ENCODE results near the gene ZNF384. TPM values are rescaled to one million over a fixed set of nuclear protein-coding genes. Genes with fewer than 3 reads are reported as not detected.

ZNF384 gene
- total and polyA plus RNA-seq, 7 donors = 22.7 to 40.3 (median 28.8) TPM

DNA sequence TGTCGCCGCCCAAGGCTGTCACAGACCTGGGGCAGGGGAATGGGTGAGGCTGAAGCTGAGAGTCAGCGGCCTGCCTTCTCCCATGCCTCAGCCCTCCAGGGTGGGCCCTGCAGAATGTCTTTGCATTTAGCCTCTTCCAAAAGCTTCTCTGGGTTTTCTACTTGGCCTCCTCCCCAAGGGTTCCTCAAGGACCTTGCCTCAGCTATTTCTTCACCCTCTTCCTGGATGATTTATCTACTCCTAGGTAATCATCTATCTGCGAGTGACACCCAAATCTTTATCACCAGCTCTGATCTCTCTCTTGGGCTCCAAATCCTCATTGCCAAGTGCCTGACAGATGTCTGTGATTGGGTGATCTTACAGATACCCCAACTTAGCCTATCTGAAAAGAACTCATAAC lies 48.7 kb downstream of the ZNF384 start:
- Histone ChIP-seq H3K4me1 (no peaks in the 10 kb centered on the region), H3K9me3 (no peaks in the 10 kb centered on the region), H3K36me3 (no peaks in the 10 kb centered on the region), H3K27ac (no peak overlapping the region), H3K27me3 (no peaks in the 10 kb centered on the region), H3K4me3 (no peak overlapping the region)
- TF ChIP-seq, protein P1, sequence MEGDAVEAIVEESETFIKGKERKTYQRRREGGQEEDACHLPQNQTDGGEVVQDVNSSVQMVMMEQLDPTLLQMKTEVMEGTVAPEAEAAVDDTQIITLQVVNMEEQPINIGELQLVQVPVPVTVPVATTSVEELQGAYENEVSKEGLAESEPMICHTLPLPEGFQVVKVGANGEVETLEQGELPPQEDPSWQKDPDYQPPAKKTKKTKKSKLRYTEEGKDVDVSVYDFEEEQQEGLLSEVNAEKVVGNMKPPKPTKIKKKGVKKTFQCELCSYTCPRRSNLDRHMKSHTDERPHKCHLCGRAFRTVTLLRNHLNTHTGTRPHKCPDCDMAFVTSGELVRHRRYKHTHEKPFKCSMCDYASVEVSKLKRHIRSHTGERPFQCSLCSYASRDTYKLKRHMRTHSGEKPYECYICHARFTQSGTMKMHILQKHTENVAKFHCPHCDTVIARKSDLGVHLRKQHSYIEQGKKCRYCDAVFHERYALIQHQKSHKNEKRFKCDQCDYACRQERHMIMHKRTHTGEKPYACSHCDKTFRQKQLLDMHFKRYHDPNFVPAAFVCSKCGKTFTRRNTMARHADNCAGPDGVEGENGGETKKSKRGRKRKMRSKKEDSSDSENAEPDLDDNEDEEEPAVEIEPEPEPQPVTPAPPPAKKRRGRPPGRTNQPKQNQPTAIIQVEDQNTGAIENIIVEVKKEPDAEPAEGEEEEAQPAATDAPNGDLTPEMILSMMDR (IDR thresholded peaks at IDR 0.05) = no peak
- TF ChIP-seq POLR2AphosphoS5 (IDR thresholded peaks at IDR 0.05) (no peak), POLR2A (IDR thresholded peaks at IDR 0.05) (no peak), EP300 (IDR thresholded peaks at IDR 0.05) (no peak)
- intact Hi-C loops (cut with DNase I) = no loop called here
- WGBS, 2 donors = 87 to 96% methylated on average over 4 of the region's 4 CpGs
- no peak for DNase-seq

DNA sequence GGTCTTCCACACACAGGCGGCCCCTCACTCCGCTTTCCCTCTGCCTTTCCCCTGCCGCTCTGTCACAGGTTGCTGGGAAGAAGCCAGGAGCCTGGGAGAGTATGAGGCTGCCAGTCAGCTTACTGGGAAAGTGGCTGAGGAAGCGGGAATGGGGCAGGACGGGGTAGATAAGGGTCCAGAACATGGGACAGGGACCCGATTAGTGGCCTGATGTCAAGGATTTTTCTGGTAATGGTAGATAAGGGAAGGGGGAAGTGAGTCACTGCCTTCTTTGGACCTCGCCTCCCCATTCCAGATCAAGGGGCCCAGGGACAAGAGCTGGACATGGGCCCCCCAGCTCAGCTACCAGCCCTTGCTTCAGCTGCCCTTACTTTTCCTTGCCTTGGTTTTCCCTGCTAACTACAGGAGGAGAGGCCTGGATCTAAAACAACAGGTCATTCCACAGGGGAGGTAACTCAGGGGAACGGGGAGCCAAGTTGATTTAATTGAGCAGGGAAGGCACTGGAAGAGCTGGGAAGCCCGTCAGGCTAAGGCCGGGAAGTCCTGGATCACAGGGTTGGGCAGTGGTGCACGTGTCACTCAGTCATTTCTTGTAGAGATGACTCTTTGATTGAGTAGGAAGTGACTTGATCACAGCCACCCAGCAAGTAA lies 49.9 kb downstream of the ZNF384 start:
- H3K36me3 ChIP-seq = no peaks in the 10 kb centered on the region
- intact Hi-C loops (cut with DNase I) = no loop called here
- TF ChIP-seq, protein P1 (IDR thresholded peaks at IDR 0.05) = no peak
- TF ChIP-seq POLR2A (IDR thresholded peaks at IDR 0.05) (no peak), POLR2AphosphoS5 (IDR thresholded peaks at IDR 0.05) (no peak), EP300 (IDR thresholded peaks at IDR 0.05) (no peak)
- no peak for DNase-seq
- H3K27ac ChIP-seq = no peak overlapping the region
- no peaks in the 10 kb centered on the region for H3K4me1 ChIP-seq
- H3K4me3 ChIP-seq = no peak overlapping the region
- H3K9me3 ChIP-seq = no peaks in the 10 kb centered on the region
- WGBS, 2 donors = 87 to 89% methylated on average over 11 of the region's 11 CpGs
- H3K27me3 ChIP-seq = no peaks in the 10 kb centered on the region

DNA sequence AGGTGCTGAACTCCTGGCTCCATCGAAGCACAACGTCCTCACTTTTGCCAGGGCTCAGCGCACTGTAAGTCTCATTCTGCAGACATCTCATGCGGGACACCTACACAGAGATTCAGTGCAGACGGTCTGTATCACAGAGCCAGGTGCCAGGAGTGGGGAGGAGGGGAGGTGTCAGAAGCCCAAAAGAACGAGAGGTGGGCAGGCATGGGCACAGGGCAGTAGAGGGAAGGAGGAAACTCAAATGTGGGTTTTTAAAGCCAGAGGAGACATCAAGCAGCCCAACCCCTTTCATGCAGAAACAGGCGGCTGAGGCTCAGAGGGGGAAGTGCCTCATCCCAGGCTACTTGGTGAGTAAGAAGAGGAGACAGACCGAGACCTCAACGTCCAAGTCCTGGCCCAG lies 50.9 kb downstream of the ZNF384 start:
- DNase-seq = no peak
- H3K36me3 ChIP-seq = no peaks in the 10 kb centered on the region
- no peaks in the 10 kb centered on the region for H3K9me3 ChIP-seq
- TF ChIP-seq EP300 (IDR thresholded peaks at IDR 0.05) = no peak
- no peaks in the 10 kb centered on the region for H3K27me3 ChIP-seq
- no peak overlapping the region for H3K27ac ChIP-seq
- 69 to 86% methylated on average over 9 of the region's 9 CpGs for WGBS, 2 donors
- intact Hi-C loops (cut with DNase I) = no loop called here
- H3K4me1 ChIP-seq = no peaks in the 10 kb centered on the region
- no peak overlapping the region for H3K4me3 ChIP-seq

DNA sequence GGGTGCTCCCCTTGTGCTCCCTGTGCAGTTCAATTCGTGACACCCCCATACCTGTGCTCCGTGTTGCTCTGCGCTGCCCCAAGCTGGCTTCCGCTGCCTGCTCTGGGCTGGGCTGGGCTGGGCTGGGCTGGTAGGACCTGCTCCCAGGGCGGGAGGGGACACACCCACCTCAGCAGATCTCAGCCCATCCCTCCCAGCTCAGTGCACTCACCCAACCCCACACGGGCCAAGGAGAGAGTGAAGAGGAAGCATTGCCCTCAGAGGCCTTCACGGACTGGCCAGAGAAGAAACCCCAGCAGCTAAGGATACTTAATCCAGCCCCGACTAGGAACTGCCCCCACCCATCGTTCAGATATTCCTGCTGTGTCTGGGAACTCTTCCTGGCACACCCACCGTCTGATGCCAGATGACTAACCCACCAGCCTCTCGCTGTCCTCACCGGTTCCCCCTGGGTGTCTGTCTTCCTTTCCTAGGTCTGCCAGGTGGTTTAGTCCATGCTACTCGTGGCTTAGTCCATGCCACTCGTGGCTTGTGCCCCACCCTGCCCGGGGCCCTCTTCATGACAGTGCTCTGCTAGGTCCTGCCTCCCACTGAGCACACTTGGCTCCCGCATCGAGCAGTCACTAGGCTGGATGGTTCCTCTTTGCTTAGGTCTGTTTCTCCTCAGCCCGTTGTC lies 53.2 kb downstream of the ZNF384 start, which contains the start of gene LPAR5:
Gene LPAR5 (minus strand): TSS at position 104 of the 676 bp plus-strand sequence. CDS start 14,711 bp downstream, outside the sequence.
- DNase-seq = no peak
- Histone ChIP-seq H3K27me3 (no peaks in the 10 kb centered on the region), H3K4me1 (peaks cover 0 to 8% (median 2%) of the 10 kb centered on the region in 4 donors), H3K36me3 (no peaks in the 10 kb centered on the region), H3K27ac (peak within 1 kb of the TSS in 1 of 4 donors; percentile 19), H3K9me3 (no peaks in the 10 kb centered on the region), H3K4me3 (no peak within 1 kb of the TSS)
- 23 to 37% methylated on average over 18 of the region's 18 CpGs for WGBS, 2 donors
- intact Hi-C loops (cut with DNase I) = no loop called here
- TF ChIP-seq POLR2A (IDR thresholded peaks at IDR 0.05) (peak in 1 of 2 donors; percentile 64), EP300 (IDR thresholded peaks at IDR 0.05) (no peak), POLR2AphosphoS5 (IDR thresholded peaks at IDR 0.05) (peak in 1 of 4 donors; percentile 44)
- TF ChIP-seq, protein P1 (IDR thresholded peaks at IDR 0.05) = no peak

DNA sequence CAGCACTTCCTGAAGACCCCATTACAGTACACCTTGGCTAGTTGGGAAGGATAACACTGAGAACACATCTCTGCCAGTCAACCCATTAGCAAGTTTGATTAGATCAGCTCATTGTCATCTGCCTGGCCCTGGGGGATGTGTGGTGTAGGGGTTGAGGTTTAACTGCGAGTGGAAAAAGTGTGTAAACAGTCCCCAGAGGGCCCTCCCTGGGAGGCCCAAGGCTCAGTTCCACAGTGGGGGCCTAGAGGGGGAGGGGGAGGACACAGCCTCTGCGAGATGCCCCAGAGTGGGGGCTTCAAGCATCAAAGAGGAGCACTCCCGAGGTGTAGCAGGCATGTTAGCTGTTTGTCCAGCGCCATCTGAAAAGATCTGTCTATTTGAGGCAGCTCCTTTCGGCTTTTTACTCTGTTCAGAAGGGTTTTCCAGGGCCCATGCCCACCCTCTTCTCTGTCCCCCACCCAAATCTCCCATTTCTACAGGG lies 53.8 kb downstream of the ZNF384 start:
- Histone ChIP-seq H3K27ac (no peak overlapping the region), H3K4me1 (peaks cover 0 to 8% (median 2%) of the 10 kb centered on the region in 4 donors), H3K36me3 (no peaks in the 10 kb centered on the region), H3K4me3 (no peak overlapping the region), H3K9me3 (no peaks in the 10 kb centered on the region), H3K27me3 (no peaks in the 10 kb centered on the region)
- DNase-seq = no peak
- 8 to 23% methylated on average over 5 of the region's 5 CpGs for WGBS, 2 donors
- TF ChIP-seq POLR2AphosphoS5 (IDR thresholded peaks at IDR 0.05) = no peak
- no peak for TF ChIP-seq POLR2A (IDR thresholded peaks at IDR 0.05)
- TF ChIP-seq EP300 (IDR thresholded peaks at IDR 0.05) = no peak
- TF ChIP-seq, protein P1 (IDR thresholded peaks at IDR 0.05) = no peak
- intact Hi-C loops (cut with DNase I) = no loop called here

Measured in sigmoid colon (tissue), 7 donors.